ENCODE data around the gene ABHD1.
"Not testable (repeated sequence)": the region's sequence is repeated elsewhere in the genome, so short reads cannot be mapped to it uniquely, and the experiment has no call there.

The ABHD1 gene

DNA sequence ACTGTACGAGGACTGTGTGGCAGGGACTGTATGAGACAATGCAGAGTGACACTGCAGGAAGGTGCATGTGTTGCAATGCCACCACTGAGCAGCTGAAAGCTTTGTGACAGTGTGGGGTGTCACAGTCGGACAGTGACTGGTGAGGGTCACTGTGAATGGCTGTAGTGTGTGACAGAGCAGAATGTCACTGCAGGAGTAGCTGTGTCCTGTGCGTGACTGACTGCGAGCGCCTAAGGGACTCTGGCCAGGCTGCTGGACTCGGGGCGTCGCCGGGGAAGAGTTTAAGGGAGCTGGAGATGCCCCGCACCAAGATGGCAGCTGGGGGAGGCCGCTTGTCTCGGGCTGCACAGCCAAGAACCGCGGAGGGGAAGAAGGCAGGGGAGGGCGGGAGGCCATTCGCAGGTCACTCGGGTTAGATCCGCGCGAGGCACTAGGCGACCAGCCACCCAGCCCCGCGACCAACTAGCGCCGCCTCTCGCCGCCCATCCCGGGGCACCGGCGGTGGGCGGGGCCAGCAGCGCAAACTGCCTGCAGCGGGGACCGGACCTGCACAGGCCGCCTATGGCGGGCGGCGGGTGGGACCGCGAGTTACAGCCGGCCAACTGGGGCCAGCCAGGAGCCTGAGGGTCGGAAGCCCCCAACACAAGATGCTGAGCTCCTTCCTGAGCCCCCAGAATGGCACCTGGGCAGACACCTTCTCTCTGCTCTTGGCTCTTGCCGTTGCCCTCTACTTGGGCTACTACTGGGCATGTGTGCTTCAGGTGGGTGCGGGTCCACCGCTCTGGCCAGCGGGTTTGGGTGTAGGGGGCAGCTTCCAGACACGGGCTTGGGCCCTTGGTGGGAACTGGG is at the start of gene ABHD1:
Gene ABHD1, plus strand, starts transcription at position 514 of the 849 bp plus-strand sequence. Its CDS starts 134 bp downstream, at position 648.
- DNase-seq (ENCODE audit: low read depth in 2 of 2), result no peak

DNA sequence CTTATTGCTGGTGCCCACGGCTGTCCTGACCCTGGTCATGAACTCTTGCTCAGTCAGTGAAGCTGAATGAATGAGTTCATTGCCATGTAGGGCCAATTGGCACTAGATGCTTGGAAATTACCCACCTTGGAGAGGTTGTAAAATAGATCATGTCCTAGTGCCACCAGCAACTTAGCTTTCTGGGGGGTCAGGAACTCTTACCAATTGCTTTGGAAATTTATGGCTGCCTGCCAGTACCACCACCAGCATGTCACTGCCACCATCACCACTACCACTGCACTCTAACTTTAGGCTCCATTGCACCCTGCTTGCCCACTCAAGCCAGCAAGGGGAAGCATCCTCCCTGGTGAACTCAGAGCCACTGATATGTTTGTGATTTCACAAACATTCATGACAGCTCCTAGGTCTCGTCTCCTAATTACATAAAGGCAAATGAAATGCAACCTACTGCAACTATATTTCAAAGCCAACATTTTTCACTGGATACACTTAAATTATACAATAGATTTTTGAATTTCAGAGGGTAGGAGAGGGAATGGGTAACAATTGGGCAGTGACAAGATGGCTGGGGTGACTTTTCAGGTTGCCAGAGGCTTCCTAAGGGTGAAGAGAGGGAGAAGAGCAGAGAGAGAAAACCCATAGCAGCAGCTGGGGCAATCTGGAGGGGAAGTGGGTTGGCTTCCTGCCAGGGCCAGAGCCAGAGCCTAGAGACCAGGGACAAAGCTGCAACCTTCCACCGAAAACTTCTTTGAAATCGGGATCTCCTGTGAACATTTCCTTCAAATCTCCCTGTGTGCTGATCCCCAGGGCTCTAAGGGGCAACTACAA is 48.7 kb upstream of the ABHD1 start:
- DNase-seq (ENCODE audit: low read depth in 2 of 2), result no peak

DNA sequence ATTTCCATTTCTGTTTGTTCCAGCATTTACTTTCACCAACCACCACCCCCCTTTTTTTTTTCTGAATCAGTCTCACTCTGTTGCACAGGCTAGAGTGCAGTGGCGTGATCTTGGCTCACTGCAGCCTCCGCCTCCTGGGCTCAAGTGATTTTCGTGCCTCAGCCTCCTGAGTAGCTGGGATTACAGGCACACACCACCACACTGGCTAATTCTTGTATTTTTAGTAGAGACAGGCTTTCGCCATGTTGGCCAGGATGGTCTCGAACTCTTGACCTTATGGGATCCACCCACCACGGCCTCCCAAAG is 48.1 kb upstream of the ABHD1 start:
- not testable (repeated sequence) for DNase-seq (ENCODE audit: low read depth in 2 of 2)

DNA sequence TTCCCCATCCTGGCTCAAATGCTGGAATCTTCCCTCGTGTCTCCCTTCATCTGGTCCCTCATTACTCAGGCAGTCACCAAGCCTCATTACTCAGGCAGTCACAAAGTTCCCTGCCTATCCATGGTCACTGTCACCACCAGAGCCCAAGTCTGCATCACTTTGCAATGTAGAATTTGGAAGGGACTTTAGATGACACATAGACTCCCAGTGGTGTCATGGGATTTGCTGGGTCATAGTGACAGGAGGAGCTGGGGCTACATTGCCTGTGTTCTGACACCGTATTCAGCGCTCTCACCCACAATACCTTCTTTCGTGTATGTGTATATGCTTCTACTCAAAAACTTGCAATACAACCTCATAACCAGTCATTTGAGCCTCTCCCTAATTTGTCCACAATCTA is 47.3 kb upstream of the ABHD1 start:
- DNase-seq (ENCODE audit: low read depth in 2 of 2), result no peak

DNA sequence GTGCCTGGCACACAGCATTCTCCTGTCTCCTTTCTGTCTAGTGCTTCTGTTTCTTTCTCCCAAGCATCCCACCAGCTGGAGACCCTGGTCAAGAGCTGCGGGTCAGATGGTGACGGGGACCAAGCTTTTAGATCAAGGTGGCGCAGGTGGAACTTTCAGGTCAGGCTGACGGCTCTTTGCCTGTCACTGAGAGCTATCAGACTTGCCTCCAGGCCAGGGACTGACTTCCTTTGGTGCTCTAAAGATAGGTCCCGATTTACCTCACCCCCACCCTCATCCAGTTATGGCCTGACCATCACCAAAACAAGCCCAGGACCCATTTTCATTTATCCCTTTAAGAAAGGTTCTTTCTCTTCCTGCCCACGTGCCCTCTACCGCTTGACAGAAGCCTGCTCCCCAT is 46.4 kb upstream of the ABHD1 start:
- no peak for DNase-seq (ENCODE audit: low read depth in 2 of 2)

DNA sequence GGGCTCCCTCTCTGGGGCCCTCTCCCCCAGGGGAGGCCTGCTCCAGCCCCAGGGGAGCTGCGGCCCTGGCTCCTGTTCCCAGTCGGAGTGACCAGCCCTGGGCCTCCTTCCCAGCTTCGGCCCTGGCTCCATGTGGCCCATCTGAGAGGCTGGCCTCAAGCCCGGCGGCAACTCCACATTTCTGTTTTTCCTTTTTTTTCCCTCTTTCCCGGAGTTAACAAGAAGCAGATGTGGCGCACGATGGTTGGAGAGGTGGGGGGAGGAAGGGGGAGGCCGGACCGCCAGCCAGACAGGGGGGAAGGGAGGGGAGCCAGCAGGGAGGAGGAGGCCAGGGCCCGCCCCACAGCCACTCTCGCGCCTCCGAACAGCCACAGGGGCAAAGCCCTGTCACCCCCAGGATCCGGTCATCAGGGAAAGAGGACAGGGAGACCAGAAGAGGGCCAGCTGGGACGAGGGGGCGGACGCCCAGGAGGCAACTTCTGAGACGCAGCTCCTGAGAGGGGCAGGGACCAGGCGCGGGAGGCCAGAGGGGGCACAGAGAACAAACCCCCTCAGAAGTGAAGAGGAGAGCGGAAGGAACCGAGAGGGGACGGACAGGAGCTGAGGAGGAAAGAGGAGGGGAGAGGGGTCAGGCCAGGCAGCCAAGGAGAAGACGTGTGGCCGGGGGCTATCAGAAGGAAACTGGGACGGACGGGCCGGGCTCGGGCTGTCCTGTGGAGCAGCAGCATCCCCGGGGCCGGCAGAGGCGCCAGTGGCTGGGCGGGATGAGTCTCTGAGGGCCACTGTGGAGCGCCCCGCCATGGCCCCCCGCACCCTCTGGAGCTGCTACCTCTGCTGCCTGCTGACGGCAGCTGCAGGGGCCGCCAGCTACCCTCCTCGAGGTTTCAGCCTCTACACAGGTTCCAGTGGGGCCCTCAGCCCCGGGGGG is 45.1 kb upstream of the ABHD1 start, which contains the start of gene EMILIN1:
Gene EMILIN1, plus strand, starts transcription at position 349 of the 928 bp plus-strand sequence. Its CDS starts 451 bp downstream, at position 800.
- peak; percentile 90 to 93 for DNase-seq (ENCODE audit: low read depth in 2 of 2)

DNA sequence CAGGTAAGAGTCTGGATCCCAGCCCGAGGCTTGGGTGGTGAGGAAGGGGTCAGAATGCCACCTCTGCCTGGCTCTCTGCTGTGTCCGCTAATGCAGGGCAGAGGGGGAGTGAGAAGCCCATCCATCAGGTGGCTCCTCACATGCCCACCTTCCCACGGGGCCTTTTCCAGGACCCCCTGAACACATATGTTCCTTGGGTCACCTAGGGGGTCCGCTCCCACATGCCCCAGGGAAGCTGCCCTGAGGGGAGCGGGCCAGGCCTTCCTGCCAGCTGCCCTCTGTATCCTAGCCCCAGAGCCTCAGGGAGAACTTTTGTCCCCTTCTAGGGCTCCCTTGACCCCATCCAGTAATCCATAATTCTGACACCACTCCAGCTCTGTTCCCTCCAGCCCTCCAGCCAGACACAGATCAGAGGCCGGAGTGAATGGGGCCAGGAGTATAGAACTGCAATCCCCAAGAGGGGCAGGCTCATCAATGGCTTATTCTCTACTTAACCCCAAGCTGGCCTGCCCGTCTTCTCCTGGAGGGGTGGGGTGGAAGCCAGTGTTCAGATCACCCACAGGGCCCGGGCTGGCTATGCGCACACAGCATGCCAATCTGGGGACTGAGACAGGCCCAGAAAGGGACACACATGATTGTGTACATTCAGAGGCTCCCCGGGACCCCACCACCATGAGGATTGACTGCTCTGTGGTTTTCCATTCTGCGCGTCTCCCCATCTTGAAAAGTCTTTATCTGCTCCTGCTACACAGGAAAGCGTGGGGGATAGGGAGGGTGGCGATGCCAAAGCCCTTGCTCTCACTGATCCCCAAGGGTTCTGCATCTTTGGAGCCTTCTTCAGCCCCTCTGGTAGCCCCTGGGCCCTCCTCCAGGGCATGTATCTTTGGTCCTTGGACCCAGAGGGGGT is 44.1 kb upstream of the ABHD1 start:
- DNase-seq (ENCODE audit: low read depth in 2 of 2), result no peak

DNA sequence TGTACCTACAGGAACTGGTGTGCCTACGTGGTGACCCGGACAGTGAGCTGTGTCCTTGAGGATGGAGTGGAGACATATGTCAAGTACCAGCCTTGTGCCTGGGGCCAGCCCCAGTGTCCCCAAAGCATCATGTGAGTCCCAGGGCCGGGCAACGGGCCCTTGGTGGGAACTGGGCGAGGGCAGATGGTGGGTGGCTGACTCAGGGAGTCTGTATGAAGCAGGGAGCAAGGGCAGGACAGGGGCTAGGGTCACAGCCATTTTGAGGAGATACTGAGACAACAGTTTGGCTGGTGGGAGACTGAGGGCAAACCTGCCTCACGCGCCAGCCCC is 43.5 kb upstream of the ABHD1 start:
- DNase-seq (ENCODE audit: low read depth in 2 of 2), result no peak

DNA sequence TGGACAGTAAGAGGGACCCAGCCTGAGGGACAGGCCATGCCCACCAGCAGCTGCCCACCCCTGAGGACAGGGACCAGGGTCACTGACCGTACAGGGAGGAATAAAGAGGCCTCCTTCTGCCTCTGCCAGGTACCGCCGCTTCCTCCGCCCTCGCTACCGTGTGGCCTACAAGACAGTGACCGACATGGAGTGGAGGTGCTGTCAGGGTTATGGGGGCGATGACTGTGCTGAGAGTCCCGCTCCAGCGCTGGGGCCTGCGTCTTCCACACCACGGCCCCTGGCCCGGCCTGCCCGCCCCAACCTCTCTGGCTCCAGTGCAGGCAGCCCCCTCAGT is 43.0 kb upstream of the ABHD1 start:
- DNase-seq (ENCODE audit: low read depth in 2 of 2), result no peak

DNA sequence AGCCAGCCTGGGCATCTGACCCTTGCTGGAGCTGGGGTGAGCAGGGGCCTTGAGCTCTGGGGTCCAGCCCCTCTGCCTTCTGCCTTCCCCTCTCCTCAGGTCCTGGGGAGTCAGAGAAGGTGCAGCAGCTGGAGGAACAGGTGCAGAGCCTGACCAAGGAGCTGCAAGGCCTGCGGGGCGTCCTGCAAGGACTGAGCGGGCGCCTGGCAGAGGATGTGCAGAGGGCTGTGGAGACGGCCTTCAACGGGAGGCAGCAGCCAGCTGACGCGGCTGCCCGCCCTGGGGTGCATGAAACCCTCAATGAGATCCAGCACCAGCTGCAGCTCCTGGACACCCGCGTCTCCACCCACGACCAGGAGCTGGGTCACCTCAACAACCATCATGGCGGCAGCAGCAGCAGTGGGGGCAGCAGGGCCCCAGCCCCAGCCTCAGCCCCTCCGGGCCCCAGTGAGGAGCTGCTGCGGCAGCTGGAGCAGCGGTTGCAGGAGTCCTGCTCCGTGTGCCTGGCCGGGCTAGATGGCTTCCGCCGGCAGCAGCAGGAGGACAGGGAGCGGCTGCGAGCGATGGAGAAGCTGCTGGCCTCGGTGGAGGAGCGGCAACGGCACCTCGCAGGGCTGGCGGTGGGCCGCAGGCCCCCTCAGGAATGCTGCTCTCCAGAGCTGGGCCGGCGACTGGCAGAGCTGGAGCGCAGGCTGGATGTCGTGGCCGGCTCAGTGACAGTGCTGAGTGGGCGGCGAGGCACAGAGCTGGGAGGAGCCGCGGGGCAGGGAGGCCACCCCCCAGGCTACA is 41.4 kb upstream of the ABHD1 start:
- DNase-seq (ENCODE audit: low read depth in 2 of 2), result no peak

DNA sequence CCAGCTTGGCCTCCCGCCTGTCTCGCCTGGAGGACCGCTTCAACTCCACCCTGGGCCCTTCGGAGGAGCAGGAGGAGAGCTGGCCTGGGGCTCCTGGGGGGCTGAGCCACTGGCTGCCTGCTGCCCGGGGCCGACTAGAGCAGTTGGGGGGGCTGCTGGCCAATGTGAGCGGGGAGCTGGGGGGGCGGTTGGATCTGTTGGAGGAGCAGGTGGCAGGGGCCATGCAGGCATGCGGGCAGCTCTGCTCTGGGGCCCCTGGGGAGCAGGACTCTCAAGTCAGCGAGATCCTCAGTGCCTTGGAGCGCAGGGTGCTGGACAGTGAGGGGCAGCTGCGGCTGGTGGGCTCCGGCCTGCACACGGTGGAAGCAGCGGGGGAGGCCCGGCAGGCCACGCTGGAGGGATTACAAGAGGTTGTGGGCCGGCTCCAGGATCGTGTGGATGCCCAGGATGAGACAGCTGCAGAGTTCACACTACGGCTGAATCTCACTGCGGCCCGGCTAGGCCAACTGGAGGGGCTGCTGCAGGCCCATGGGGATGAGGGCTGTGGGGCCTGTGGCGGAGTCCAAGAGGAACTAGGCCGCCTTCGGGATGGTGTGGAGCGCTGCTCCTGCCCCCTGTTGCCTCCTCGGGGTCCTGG is 40.7 kb upstream of the ABHD1 start:
- DNase-seq (ENCODE audit: low read depth in 2 of 2), result no peak

DNA sequence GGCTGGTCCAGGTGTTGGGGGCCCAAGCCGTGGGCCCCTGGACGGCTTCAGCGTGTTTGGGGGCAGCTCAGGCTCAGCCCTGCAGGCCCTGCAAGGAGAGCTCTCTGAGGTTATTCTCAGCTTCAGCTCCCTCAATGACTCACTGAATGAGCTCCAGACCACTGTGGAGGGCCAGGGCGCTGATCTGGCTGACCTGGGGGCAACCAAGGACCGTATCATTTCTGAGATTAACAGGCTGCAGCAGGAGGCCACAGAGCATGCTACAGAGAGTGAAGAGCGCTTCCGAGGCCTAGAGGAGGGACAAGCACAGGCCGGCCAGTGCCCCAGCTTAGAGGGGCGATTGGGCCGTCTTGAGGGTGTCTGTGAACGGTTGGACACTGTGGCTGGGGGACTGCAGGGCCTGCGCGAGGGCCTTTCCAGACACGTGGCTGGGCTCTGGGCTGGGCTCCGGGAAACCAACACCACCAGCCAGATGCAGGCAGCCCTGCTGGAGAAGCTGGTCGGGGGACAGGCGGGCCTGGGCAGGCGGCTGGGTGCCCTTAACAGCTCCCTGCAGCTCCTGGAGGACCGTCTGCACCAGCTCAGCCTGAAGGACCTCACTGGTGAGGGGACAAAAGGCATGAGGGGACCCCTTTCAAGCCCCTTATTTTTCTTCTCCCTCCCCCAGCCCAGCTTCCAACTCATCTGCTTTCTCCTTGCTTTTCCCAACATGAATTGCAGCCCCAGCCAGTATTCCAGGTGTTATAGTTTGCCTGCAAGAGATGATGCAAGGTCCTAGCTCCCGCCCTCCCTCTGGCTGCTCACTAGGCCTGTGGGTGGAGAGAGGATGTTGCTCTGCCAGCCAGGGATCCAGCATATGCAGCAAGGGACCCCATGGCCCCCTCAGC is 40.0 kb upstream of the ABHD1 start:
- DNase-seq (ENCODE audit: low read depth in 2 of 2), result no peak

DNA sequence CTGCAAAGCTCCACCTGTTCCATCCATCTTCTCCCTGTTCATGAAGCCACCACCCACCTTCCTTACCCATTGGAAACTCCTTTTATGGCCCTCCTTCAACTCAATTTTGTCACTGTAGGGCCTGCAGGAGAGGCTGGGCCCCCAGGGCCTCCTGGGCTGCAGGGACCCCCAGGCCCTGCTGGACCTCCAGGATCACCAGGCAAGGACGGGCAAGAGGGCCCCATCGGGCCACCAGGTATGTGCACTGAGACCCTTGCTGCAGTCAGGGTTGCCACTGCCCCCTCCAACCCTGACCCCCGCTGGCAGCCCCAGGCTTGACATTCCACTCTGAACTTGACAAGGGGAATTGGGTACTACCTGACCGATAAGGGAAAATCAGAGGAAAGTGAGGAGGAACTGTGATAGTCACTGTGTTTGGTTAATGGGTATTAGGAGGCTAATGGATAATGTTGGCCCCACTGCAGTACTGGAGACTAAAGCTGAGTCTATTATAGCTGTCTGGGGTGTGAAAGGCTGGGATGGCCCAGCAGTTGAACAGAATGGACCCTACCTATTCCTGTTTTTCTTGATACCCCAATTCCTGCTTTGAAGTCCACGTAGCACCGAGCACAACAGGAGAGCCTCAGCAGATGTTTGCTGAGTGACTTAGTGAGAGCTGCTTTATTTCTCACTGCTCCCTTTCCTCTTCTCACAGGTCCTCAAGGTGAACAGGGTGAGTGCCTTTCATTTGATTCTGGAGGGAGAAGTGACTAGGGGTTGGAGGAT is 39.1 kb upstream of the ABHD1 start:
- DNase-seq (ENCODE audit: low read depth in 2 of 2), result no peak

DNA sequence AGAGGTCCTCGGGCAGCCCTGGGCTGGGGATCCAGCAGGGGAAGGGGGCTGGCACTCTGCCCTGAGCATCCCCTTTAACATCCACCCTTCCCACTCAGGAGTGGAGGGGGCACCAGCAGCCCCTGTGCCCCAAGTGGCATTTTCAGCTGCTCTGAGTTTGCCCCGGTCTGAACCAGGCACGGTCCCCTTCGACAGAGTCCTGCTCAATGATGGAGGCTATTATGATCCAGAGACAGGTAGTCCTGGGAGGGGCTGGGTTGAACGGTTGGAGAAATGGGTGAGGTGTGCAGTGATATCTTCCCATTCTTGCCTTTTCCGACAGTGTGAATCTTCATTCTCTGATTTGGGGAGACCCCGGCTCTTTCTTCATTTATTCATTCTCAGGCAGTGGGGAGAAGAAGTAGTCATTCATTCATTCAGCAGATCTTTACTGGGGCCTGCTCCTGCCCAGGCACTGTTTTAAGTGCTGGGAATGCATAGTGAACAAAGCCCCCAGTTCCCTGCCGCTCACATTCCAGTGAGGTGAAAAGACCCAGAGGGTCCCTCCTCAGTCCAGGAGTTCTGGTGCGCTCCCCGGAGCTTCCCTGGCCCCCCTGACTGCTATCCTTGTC is 38.4 kb upstream of the ABHD1 start:
- no peak for DNase-seq (ENCODE audit: low read depth in 2 of 2)

DNA sequence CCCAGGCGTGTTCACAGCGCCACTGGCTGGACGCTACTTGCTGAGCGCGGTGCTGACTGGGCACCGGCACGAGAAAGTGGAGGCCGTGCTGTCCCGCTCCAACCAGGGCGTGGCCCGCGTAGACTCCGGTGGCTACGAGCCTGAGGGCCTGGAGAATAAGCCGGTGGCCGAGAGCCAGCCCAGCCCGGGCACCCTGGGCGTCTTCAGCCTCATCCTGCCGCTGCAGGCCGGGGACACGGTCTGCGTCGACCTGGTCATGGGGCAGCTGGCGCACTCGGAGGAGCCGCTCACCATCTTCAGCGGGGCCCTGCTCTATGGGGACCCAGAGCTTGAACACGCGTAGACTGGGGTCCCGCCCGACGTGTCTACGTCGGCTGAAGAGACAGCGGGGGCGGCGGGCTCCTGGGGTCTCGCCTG is 37.9 kb upstream of the ABHD1 start:
- no peak for DNase-seq (ENCODE audit: low read depth in 2 of 2)

DNA sequence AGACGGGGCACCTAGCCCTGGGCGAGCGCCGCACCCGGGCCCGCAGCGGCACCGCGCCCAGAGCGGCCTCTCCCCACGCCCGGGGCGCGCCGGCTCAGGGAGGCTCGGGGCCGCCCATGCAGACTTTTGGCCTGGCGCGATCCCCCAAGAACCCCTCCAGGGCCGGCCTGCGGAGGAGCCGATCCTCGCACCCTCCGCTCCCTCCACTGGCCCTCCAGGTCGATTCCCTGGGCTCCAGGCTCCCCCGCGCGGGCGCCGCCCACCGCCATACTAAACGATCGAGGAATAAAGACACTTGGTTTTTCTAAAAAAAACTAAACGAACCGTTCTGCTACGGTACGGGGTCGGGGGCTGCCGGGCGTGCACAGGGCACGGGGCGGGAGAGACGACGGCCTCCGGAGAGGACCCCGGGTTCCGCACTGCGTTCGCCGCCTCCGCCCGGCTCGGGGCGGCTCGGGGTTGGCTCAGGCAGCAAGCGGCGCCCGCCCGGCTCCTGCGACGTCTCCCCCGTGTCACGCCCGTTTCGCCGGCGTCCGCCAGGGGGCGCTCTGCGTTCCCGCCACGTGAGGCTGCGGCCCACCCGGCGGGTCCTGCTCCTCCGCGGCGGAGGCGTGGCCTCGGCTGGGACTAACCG is 37.4 kb upstream of the ABHD1 start:
- peak; percentile 78 to 79 for DNase-seq (ENCODE audit: low read depth in 2 of 2)
